Heart left ventricle (tissue), 16 donors: ENCODE data around the gene IQGAP2. TPM values are rescaled to one million over a fixed set of nuclear protein-coding genes. Genes with fewer than 3 reads are reported as not detected.

ENCODE experiments used
- ATAC-seq, 4 donors: fragments of 200-7000 bp; cut with Tn5 transposase; one replicate each; pipeline ENCODE4 v1.9.1; 2020 to 2022; ENCODE audit warnings: moderate library complexity in 4 of 4, mild to moderate bottlenecking in 3 of 4, moderate number of reproducible peaks in 1 of 4
- DNase-seq, 5 donors: peaks; one replicate each; pipeline ENCODE4 v3.0.0-alpha.2; 2020
- H3K27ac ChIP-seq, 12 donors: fragments of 200-600 bp; sonication (generic) in 4 of 12; one replicate each; pipeline versions ENCODE4 v1.5.0 to v1.8.0; 2016 to 2022; ENCODE audit warnings: mild to moderate bottlenecking in 2 of 12
- H3K27me3 ChIP-seq, 9 donors: fragments of 200-600 bp; sonication (generic) in 2 of 9; one replicate each; pipeline versions ENCODE4 v1.5.1 to v1.8.0; 2016 to 2022; ENCODE audit warnings: mild to moderate bottlenecking in 3 of 9
- H3K36me3 ChIP-seq, 9 donors: fragments of 200-600 bp; sonication (generic) in 2 of 9; one replicate each; pipeline versions ENCODE4 v1.5.0 to v1.8.0; 2018 to 2022; ENCODE audit warnings: mild to moderate bottlenecking in 2 of 9
- H3K4me1 ChIP-seq, 12 donors: fragments of 200-600 bp; sonication (generic) in 4 of 12; one replicate each; pipeline versions ENCODE4 v1.5.0 to v1.8.0; 2016 to 2022; ENCODE audit warnings: mild to moderate bottlenecking in 3 of 12
- H3K4me3 ChIP-seq, 12 donors: fragments of 200-600 bp; sonication (generic) in 4 of 12; one replicate each; pipeline versions ENCODE4 v1.5.0 to v1.8.0; 2017 to 2022; ENCODE audit warnings: mild to moderate bottlenecking in 9 of 12, moderate library complexity in 4 of 12
- H3K9me3 ChIP-seq, 12 donors: fragments of 200-600 bp; sonication (generic) in 4 of 12; one replicate each; pipeline versions ENCODE4 v1.5.0 to v1.8.0; 2016 to 2022; ENCODE audit warnings: mild to moderate bottlenecking in 1 of 12
- CTCF ChIP-seq, 12 donors: fragments of 200-600 bp; sonication (generic) in 4 of 12; IDR thresholded peaks; one replicate each; pipeline versions ENCODE4 v1.5.0 to v1.8.0; 2018 to 2022; ENCODE audit warnings: antibody characterized with exemption in 12 of 12, mild to moderate bottlenecking in 5 of 12
- POLR2A ChIP-seq, 2 donors: fragments of 450-650 bp; IDR thresholded peaks; one replicate each; pipeline ENCODE4 v1.6.1; 2017; ENCODE audit warnings: antibody characterized with exemption in 2 of 2, mild to moderate bottlenecking in 2 of 2, moderate library complexity in 2 of 2
- WGBS, 4 donors: extraction: QIAGEN DNeasy Blood & Tissue Kit in 2 of 4; methylation state at CpG; one replicate each; pipeline versions ENCODE4 v1.1.5 to v1.1.7; 2013 to 2018; 5-methylcytosine and 5-hydroxymethylcytosine counted together
- intact Hi-C, 10 donors: fragments of 100-400 bp; cut with DNase I; formaldehyde crosslinking; loops; one replicate each; pipeline versions ENCODE4 v1.11.1 to v1.14.2; 2022
- polyA plus RNA-seq, 2 donors: library from polyadenylated mRNA; stranded (reverse); fragments of 200-250 nt; gene quantifications; one replicate each; pipeline ENCODE4 v1.2.3, GENCODE V29; 2013
- total RNA-seq, 9 donors: library from RNA; depleted of rRNA in 2 of 9; stranded (reverse); fragments of >200 nt in 2 of 9; fragmentation: NEBNext Ultra II Directional in 3 of 9; extraction: Animal tissue kit (Norgen Biotek cat#: 25700) in 3 of 9; gene quantifications; one replicate each; pipeline versions ENCODE4 v1.1.0 to v1.2.4, GENCODE V29; 2016 to 2023
- donor health status: ischemic (EF 13 %, LVEDD 7.1; RV severe dilation, severe dysfunction).
- donor health status: healthy with polysubstance abuse.
- donor health status: DM: no; HTN: yes; CAD: no.
- donor health status: DM: no; HTN: no; CAD: no.
- donor health status: ischemic (EF 25% LVEDD 6.9; RV normal size, moderate dysfunction).
- donor health status: ischemic (EF 25% LVEDD 5.7; RV mildly dilated, moderate dysfunction).
- donor health status: healthy.
- donor health status: DM: yes; HTN: yes; CAD: no.
- donor health status: ischemic (EF 35%, LVEDD 5.7; RV mildly dilated, moderate dysfunction).
- donor health status: nonischemic (EF 11% LVEDD 7.7; RV severe dilation, severe dysfunction).
- donor health status: DM: yes; HTN: yes; CAD: no.
- donor health status: PGD.
- donor health status: ischemic (EF 29% LVEDD 5.4; RV normal size, mild dysfunction).
- donor health status: nonischemic (EF 23%, LVEDD 6.1; RV moderate dilation, normal function).

Gene IQGAP2
- total and polyA plus RNA-seq, 11 donors = 1.7 to 35.4 (median 6.1) TPM

GRCh38 chr5:76594107-76594506 is 191.0 kb downstream of the IQGAP2 start:
- ATAC-seq (no peak), DNase-seq (no peak)
- Histone ChIP-seq H3K27ac (no peak overlapping the region), H3K4me1 (no peaks in the 10 kb centered on the region), H3K36me3 (peaks cover 0 to 16% (median 0%) of the 10 kb centered on the region in 9 donors), H3K27me3 (peaks cover 0 to 7% (median 0%) of the 10 kb centered on the region in 9 donors), H3K9me3 (no peaks in the 10 kb centered on the region), H3K4me3 (no peak overlapping the region)
- intact Hi-C loops = loop anchor here in 1 of 10 donors (10.0 kb wide), 1 partner anchor 179 kb away; no protein-coding TSS in a partner anchor
- WGBS, 4 donors = 78 to 95% (median 89%) methylated on average over 4 of the region's 4 CpGs
- no peak for TF ChIP-seq POLR2A (IDR thresholded peaks at IDR 0.05)

- intact Hi-C loops = loop anchor here in 1 of 10 donors (10.0 kb wide), 1 partner anchor 181 kb away; no protein-coding TSS in a partner anchor
- H3K4me1 ChIP-seq = no peaks in the 10 kb centered on the region
- 72 to 85% (median 80%) methylated on average over 3 of the region's 3 CpGs for WGBS, 4 donors
- peaks cover 0 to 19% (median 0%) of the 10 kb centered on the region in 9 donors for H3K36me3 ChIP-seq
- TF ChIP-seq POLR2A (IDR thresholded peaks at IDR 0.05) (no peak), CTCF (IDR thresholded peaks at IDR 0.05) (no peak)
- H3K27me3 ChIP-seq = peaks cover 0 to 7% (median 0%) of the 10 kb centered on the region in 9 donors
- ATAC-seq (no peak), DNase-seq (no peak)
- H3K4me3 ChIP-seq = no peak overlapping the region
- H3K9me3 ChIP-seq = no peaks in the 10 kb centered on the region
- no peak overlapping the region for H3K27ac ChIP-seq
These were observed 192.8 kb downstream of the IQGAP2 start for GRCh38 chr5:76595755-76596481.

- H3K27me3 ChIP-seq = peaks cover 0 to 7% (median 0%) of the 10 kb centered on the region in 9 donors
- H3K4me1 ChIP-seq = no peaks in the 10 kb centered on the region
- H3K9me3 ChIP-seq = no peaks in the 10 kb centered on the region
- ATAC-seq (no peak), DNase-seq (no peak)
- H3K36me3 ChIP-seq = peaks cover 0 to 15% (median 0%) of the 10 kb centered on the region in 9 donors
- intact Hi-C loops = loop anchor here in 1 of 10 donors (10.0 kb wide), 1 partner anchor 184 kb away; no protein-coding TSS in a partner anchor
- no peak for TF ChIP-seq CTCF (IDR thresholded peaks at IDR 0.05)
- no peak for TF ChIP-seq POLR2A (IDR thresholded peaks at IDR 0.05)
- 88 to 95% (median 90%) methylated on average over 2 of the region's 2 CpGs for WGBS, 4 donors
- H3K27ac ChIP-seq = no peak overlapping the region
- H3K4me3 ChIP-seq = no peak overlapping the region
These were observed 195.4 kb downstream of the IQGAP2 start for GRCh38 chr5:76598531-76598930.

- intact Hi-C loops = loop anchor here (1.0 to 10.0 kb wide), 11 partner anchors 37 to 424 kb away; no protein-coding TSS in a partner anchor
- Histone ChIP-seq H3K27me3 (no peaks in the 10 kb centered on the region), H3K9me3 (no peaks in the 10 kb centered on the region), H3K36me3 (peaks cover 0 to 19% (median 0%) of the 10 kb centered on the region in 9 donors), H3K4me1 (no peaks in the 10 kb centered on the region), H3K27ac (no peak overlapping the region), H3K4me3 (no peak overlapping the region)
- TF ChIP-seq POLR2A (IDR thresholded peaks at IDR 0.05) (no peak), CTCF (IDR thresholded peaks at IDR 0.05) (no peak)
- 76 to 80% (median 79%) methylated on average over 4 of the region's 4 CpGs for WGBS, 4 donors
- no peak for ATAC-seq
- DNase-seq = no peak
These were observed 197.6 kb downstream of the IQGAP2 start for GRCh38 chr5:76600716-76601115.
